Measurements from ENCODE around the gene CCDC167.

CCDC167 gene

DNA sequence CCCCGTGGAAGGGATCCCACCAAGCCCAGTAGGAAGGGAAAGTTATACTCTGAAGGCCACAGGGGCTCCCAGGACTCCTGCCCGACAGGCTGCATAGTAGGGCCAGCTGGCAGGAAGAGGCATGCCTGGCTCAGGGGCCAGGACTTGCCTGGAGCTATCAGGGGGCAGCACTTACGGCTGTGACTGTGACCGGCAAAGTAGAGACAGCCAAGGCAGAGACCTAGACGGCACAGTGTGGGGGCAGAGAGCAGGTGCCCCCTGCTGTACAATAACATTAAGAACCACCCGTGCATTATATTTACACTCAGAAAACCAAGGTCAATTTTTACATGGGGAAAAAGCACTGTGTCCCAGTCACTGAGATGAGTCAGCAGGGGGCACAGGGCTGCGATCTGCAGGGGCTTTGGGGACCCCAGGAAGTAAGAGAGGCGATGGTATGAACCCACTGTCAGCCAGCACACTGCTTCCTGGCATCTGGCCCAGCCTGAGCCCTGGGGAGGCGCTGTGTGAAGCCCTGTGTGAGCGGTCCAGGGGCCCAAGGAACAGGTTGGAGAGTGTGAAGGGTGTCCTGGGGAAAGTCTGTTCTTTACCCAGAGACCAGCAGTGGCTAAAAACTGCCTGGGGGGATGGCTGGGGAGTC, 9.9 kb downstream of the CCDC167 start:
- no peak overlapping the region for H3K4me3 ChIP-seq (ENCODE audit: insufficient read depth, low read depth, low read length)
- peaks cover 54% of the 10 kb centered on the region for H3K4me1 ChIP-seq (ENCODE audit: control insufficient read depth, insufficient read depth, low read length)
- no peaks in the 10 kb centered on the region for H3K36me3 ChIP-seq (ENCODE audit: control insufficient read depth, insufficient read depth, low read length)
- no peak overlapping the region for H3K27ac ChIP-seq (ENCODE audit: insufficient read depth, low read depth, low read length, poor library complexity, severe bottlenecking)
- 81 to 84% methylated on average over 10 of the region's 10 CpGs for WGBS, 2 experiments
- H3K27me3 ChIP-seq (ENCODE audit: control insufficient read depth, insufficient read depth, low read length, poor library complexity, severe bottlenecking) = no peaks in the 10 kb centered on the region
- H3K9me3 ChIP-seq (ENCODE audit: control insufficient read depth, low read length) = no peaks in the 10 kb centered on the region

DNA sequence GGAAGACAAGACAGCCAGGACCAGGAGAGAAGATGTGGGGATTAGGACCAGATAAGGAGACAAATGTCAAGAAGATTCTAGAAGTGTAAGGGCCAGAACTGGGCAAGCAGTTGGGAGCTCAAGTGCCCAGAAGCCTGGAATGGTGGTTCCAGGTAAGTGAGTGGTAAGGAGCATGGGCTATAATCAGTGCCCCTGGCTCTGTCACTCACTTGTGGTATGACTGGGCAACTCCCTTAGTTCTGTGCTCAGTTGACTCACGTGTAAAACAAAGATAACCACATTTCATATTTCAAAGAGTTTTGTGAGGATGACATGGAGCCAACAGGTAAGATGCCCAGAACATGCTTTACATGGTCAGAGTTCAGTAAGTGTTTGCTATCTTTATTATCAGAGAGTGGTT, 11.2 kb downstream of the CCDC167 start:
- no peaks in the 10 kb centered on the region for H3K9me3 ChIP-seq (ENCODE audit: control insufficient read depth, low read length)
- no peaks in the 10 kb centered on the region for H3K36me3 ChIP-seq (ENCODE audit: control insufficient read depth, insufficient read depth, low read length)
- 84 to 100% methylated on average over 1 of the region's 1 CpG for WGBS, 2 experiments
- H3K4me1 ChIP-seq (ENCODE audit: control insufficient read depth, insufficient read depth, low read length) = peaks cover 57% of the 10 kb centered on the region
- H3K27me3 ChIP-seq (ENCODE audit: control insufficient read depth, insufficient read depth, low read length, poor library complexity, severe bottlenecking) = no peaks in the 10 kb centered on the region
- H3K27ac ChIP-seq (ENCODE audit: insufficient read depth, low read depth, low read length, poor library complexity, severe bottlenecking) = no peak overlapping the region
- no peak overlapping the region for H3K4me3 ChIP-seq (ENCODE audit: insufficient read depth, low read depth, low read length)

DNA sequence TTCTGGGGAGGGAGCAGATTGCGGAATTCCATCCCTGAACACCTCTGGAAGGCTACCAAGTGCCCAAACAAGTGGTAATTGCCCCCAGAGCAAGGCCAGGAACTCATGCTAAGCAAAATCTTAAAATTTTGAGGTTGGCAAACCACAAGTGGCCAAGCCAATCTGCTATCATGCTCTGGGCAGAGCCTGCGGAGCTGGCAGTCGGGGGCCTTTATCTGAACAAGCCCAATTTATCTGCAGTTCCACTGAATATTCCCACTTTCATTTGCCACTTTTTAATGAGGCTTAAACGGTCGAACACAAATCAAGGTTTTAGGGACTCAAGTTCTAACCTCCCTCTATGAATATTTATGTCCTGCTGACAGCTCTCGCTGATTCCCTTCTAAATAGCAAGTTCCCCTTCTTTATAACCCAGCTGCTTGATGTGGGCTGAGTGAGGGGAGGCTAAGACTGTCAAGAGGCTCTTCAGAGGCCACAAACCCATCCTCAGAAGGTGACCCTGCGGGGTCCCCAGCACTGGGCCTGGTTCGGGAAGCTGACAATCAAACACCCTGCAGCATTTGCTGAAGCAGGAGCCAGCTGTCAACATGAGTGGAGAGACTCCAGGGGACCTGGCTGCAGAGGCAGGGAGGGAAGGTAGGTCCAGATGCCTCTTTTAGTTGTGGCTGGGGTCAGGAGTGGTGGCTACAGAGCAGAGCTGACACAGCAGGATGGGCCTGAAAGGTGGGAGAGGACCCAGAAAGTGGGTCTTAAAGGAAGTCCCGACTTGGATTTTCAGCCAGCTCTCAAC, 11.9 kb downstream of the CCDC167 start:
- no peaks in the 10 kb centered on the region for H3K9me3 ChIP-seq (ENCODE audit: control insufficient read depth, low read length)
- H3K4me3 ChIP-seq (ENCODE audit: insufficient read depth, low read depth, low read length) = no peak overlapping the region
- peaks cover 51% of the 10 kb centered on the region for H3K4me1 ChIP-seq (ENCODE audit: control insufficient read depth, insufficient read depth, low read length)
- 81 to 86% methylated on average over 9 of the region's 9 CpGs for WGBS, 2 experiments
- H3K27me3 ChIP-seq (ENCODE audit: control insufficient read depth, insufficient read depth, low read length, poor library complexity, severe bottlenecking) = no peaks in the 10 kb centered on the region
- H3K27ac ChIP-seq (ENCODE audit: insufficient read depth, low read depth, low read length, poor library complexity, severe bottlenecking) = peak overlapping the region; percentile 36
- no peaks in the 10 kb centered on the region for H3K36me3 ChIP-seq (ENCODE audit: control insufficient read depth, insufficient read depth, low read length)

DNA sequence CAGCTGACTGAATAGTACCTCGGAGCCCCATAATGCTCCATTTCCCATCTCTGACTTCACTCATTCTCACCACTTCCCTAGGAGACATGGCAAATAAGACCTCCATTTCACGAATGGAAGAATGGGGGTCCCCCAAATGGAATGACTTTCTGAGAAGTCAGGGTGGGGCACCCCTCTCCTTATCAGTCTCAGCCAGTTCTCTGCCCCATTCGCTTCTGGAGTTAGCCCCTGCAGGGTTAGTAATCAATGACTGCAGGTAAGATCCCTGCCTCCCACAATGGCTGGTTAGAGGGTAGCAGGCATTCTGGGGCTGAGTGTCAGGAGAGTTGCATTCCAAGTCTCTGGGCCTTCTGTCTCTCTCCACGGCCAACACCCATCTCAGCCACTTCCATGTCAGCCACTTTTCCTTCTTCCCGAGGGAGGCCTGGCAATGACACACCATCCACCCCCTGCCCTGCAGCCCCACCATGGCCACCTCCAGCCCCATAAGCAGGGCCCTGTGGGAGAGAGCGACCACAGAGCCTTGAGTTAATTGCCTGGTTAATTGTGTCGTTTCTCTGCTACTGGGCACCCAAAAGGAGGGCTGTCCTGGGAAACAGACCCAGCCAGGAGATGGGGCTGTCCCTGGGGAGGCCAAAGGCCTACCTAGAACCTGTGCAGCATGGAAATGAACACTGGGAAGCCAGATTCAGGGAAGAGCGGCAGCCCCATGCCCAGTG, 13.4 kb downstream of the CCDC167 start:
- 89 to 92% methylated on average over 8 of the region's 8 CpGs for WGBS, 2 experiments
- Histone ChIP-seq H3K36me3 (ENCODE audit: control insufficient read depth, insufficient read depth, low read length) (no peaks in the 10 kb centered on the region), H3K9me3 (ENCODE audit: control insufficient read depth, low read length) (no peaks in the 10 kb centered on the region), H3K4me1 (ENCODE audit: control insufficient read depth, insufficient read depth, low read length) (peaks cover 52% of the 10 kb centered on the region), H3K27me3 (ENCODE audit: control insufficient read depth, insufficient read depth, low read length, poor library complexity, severe bottlenecking) (no peaks in the 10 kb centered on the region), H3K4me3 (ENCODE audit: insufficient read depth, low read depth, low read length) (no peak overlapping the region), H3K27ac (ENCODE audit: insufficient read depth, low read depth, low read length, poor library complexity, severe bottlenecking) (no peak overlapping the region)

DNA sequence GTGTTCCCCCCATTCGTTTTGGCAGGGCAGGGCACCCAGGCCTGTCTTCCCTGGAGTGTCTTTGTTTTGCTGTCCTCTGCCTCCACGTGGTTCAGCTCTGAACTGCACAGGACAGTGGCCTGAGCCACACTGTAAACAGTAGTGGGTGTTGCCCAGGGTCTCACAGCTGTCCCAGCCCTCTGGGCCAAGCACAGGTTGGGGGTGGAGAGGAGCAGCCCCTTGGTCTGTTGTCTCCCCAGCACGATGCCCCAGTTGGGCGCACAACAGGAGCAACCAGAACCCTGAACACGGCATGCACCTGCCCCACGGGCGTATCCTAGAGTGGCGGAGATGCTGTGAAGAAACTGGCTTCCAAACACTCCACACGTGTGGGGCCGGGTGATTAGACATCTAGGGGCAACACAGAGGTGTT, 14.4 kb downstream of the CCDC167 start:
- 76% methylated on average over 8 to 10 of the region's 10 CpGs for WGBS, 2 experiments
- Histone ChIP-seq H3K27ac (ENCODE audit: insufficient read depth, low read depth, low read length, poor library complexity, severe bottlenecking) (no peak overlapping the region), H3K9me3 (ENCODE audit: control insufficient read depth, low read length) (no peaks in the 10 kb centered on the region), H3K36me3 (ENCODE audit: control insufficient read depth, insufficient read depth, low read length) (no peaks in the 10 kb centered on the region), H3K4me1 (ENCODE audit: control insufficient read depth, insufficient read depth, low read length) (peaks cover 52% of the 10 kb centered on the region), H3K4me3 (ENCODE audit: insufficient read depth, low read depth, low read length) (no peak overlapping the region), H3K27me3 (ENCODE audit: control insufficient read depth, insufficient read depth, low read length, poor library complexity, severe bottlenecking) (no peaks in the 10 kb centered on the region)

DNA sequence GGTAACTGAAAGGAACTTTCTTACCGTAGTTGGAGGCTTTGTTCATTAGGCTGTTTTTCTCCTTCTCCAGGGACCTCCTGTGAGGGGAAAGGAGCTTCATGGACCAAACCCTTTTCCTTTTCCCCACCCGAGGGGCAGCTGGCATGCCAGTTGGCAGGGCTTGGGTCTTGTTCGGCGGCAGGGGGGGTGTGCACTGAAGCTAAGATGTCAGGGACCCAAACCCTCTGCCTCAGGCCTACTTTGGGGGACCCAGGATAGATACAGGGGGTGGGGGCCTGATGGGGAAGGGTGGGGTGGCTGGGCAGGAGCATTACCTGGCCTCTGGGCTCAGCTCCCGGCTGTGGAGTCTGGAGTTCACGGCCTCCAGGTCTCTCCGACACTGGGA, 14.9 kb downstream of the CCDC167 start:
- H3K27me3 ChIP-seq (ENCODE audit: control insufficient read depth, insufficient read depth, low read length, poor library complexity, severe bottlenecking) = no peaks in the 10 kb centered on the region
- H3K9me3 ChIP-seq (ENCODE audit: control insufficient read depth, low read length) = no peaks in the 10 kb centered on the region
- no peak overlapping the region for H3K4me3 ChIP-seq (ENCODE audit: insufficient read depth, low read depth, low read length)
- 82 to 83% methylated on average over 7 of the region's 7 CpGs for WGBS, 2 experiments
- H3K36me3 ChIP-seq (ENCODE audit: control insufficient read depth, insufficient read depth, low read length) = peaks cover 3% of the 10 kb centered on the region
- no peak overlapping the region for H3K27ac ChIP-seq (ENCODE audit: insufficient read depth, low read depth, low read length, poor library complexity, severe bottlenecking)
- H3K4me1 ChIP-seq (ENCODE audit: control insufficient read depth, insufficient read depth, low read length) = peaks cover 52% of the 10 kb centered on the region

DNA sequence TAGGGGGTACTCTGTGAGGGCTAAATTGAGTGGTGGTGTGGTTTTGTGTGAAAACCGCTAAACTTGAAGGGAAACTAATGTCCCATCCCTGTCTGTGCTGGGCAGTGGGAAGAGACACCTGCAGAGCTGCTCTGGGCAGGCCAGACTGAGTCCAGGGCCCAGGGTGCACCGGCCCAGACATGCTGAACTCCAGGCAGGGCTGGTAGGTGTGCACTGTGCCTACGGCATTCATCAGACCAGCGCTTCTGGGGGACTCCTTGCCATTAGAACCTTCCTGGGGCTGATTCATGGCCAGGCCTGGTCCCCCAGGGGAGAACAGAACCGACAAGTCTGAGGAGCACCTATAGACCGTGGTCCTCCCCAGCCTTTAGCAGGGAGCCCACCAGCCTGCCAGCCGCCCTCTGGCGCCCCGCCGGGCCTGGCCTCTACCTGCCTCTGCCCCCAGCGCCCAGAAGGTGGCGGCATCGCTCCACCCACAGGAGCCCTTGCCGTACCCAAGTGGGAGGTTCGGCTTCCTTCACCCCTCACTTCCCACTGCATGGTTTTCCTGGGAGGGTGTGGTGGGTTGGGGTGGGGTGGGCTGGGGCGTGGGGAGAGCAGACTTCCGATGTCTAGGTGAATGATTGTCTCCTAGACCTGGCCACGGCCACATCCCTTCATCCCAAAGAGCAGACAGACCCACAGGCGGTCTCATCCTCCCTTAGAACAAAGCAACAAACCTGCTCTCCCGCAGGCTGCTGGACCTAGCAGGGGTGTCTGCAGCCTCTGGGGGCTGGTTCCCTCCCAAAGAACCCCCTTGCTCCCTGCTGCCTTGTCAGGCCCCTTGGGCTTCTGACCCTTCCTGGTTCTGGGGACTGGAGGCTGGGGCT, 15.5 kb downstream of the CCDC167 start:
- H3K4me1 ChIP-seq (ENCODE audit: control insufficient read depth, insufficient read depth, low read length) = peaks cover 52% of the 10 kb centered on the region
- H3K4me3 ChIP-seq (ENCODE audit: insufficient read depth, low read depth, low read length) = no peak overlapping the region
- H3K36me3 ChIP-seq (ENCODE audit: control insufficient read depth, insufficient read depth, low read length) = peaks cover 7% of the 10 kb centered on the region
- no peak overlapping the region for H3K27ac ChIP-seq (ENCODE audit: insufficient read depth, low read depth, low read length, poor library complexity, severe bottlenecking)
- 42 to 46% methylated on average over 17 to 19 of the region's 20 CpGs for WGBS, 2 experiments
- no peaks in the 10 kb centered on the region for H3K27me3 ChIP-seq (ENCODE audit: control insufficient read depth, insufficient read depth, low read length, poor library complexity, severe bottlenecking)
- no peaks in the 10 kb centered on the region for H3K9me3 ChIP-seq (ENCODE audit: control insufficient read depth, low read length)

DNA sequence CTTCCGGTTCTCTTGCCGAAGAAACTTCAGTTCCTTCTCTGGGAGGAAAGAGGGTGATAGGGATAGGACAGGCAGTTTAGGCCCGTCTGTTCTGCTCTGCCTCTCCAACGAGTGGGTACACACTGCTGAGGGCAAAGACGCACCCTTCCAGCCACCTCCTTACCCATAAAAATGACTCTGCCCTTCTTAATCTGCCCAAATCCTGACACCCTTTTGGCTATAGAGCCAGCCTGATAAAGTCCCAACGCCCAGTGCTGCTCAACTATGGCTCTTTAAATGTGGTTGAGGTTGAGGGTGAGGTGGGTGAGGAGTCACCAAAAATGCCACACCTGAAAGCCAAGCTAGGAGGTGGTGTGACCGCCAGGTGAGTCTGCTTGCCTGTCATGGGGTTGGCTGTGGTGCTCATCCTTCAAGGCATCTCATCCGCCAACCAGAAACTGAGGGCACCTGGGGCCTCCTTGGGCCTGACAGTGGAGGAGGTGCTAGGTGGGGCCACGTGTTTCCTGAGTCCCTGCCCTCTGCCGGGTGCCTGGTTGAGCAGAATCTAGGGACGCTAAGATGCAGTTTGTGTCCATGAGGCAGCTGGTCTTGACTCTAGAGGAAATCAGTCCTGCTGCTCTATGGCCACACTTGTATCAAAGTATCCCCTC, 16.3 kb downstream of the CCDC167 start:
- Histone ChIP-seq H3K4me3 (ENCODE audit: insufficient read depth, low read depth, low read length) (no peak overlapping the region), H3K4me1 (ENCODE audit: control insufficient read depth, insufficient read depth, low read length) (peaks cover 52% of the 10 kb centered on the region), H3K9me3 (ENCODE audit: control insufficient read depth, low read length) (no peaks in the 10 kb centered on the region), H3K36me3 (ENCODE audit: control insufficient read depth, insufficient read depth, low read length) (peaks cover 12% of the 10 kb centered on the region), H3K27ac (ENCODE audit: insufficient read depth, low read depth, low read length, poor library complexity, severe bottlenecking) (no peak overlapping the region), H3K27me3 (ENCODE audit: control insufficient read depth, insufficient read depth, low read length, poor library complexity, severe bottlenecking) (no peaks in the 10 kb centered on the region)
- 94 to 95% methylated on average over 11 of the region's 11 CpGs for WGBS, 2 experiments

DNA sequence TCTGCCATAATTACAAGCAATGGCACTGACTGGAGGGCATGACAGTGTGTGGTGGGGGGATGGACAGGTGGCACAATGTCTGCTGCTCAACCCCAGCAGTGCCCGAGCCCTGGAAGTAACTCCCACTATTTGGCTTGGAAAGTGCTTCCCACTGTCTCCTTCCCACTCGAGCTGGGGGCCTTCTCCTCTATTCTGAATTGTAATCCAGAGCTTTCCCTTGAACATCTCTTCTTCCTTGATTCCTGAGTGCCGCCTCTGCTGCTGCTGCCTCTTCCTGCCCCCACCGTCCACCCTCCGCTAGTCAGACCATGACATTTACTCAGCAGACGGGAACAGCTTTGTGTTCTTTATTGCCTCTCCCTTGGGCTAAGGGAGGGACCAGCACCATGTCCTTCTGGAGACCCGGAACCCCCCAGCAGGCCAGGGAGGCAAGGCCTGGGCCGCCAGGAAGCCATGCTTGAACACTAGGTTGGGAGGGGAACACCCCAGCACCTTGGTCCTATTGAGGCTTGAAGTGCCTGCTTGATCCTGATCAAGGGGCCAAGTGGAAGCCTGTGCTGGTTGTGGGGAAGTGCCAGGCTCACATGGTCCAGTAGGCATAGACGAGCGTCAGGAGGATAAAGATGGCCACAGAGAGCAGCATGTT, 17.0 kb downstream of the CCDC167 start:
- H3K27ac ChIP-seq (ENCODE audit: insufficient read depth, low read depth, low read length, poor library complexity, severe bottlenecking) = no peak overlapping the region
- H3K4me1 ChIP-seq (ENCODE audit: control insufficient read depth, insufficient read depth, low read length) = peaks cover 46% of the 10 kb centered on the region
- H3K4me3 ChIP-seq (ENCODE audit: insufficient read depth, low read depth, low read length) = no peak overlapping the region
- WGBS, 2 experiments = 88 to 91% methylated on average over 10 of the region's 10 CpGs
- no peaks in the 10 kb centered on the region for H3K9me3 ChIP-seq (ENCODE audit: control insufficient read depth, low read length)
- H3K36me3 ChIP-seq (ENCODE audit: control insufficient read depth, insufficient read depth, low read length) = peaks cover 17% of the 10 kb centered on the region
- no peaks in the 10 kb centered on the region for H3K27me3 ChIP-seq (ENCODE audit: control insufficient read depth, insufficient read depth, low read length, poor library complexity, severe bottlenecking)
